Right hindlimb (tissue), 1 donor: ENCODE results near the gene PXDC1.
"Not testable (repeated sequence)": the region's sequence is repeated elsewhere in the genome, so short reads cannot be mapped to it uniquely, and the experiment has no call there.

ENCODE experiments used
- DNase-seq: peaks from one replicate; pipeline ENCODE4 v3.0.0-alpha.2; 2018

Gene PXDC1

GRCh38 chr6:3762359-3762758 is 10.8 kb upstream of the PXDC1 start:
- no peak for DNase-seq

GRCh38 chr6:3761989-3762270 is 10.4 kb upstream of the PXDC1 start:
- no peak for DNase-seq

GRCh38 chr6:3759646-3760232 is 8.2 kb upstream of the PXDC1 start:
- no peak for DNase-seq

GRCh38 chr6:3758842-3759144 is 7.3 kb upstream of the PXDC1 start:
- no peak for DNase-seq

- not testable (repeated sequence) for DNase-seq
Measured at GRCh38 chr6:3757998-3758841, 6.7 kb upstream of the PXDC1 start.

- DNase-seq: no peak
Measured at GRCh38 chr6:3757241-3757641, 5.7 kb upstream of the PXDC1 start.

GRCh38 chr6:3756546-3756945 is 5.0 kb upstream of the PXDC1 start:
- DNase-seq: no peak

- no peak for DNase-seq
Measured at GRCh38 chr6:3755637-3756545, 4.4 kb upstream of the PXDC1 start.

GRCh38 chr6:3754776-3755175 is 3.3 kb upstream of the PXDC1 start:
- DNase-seq: no peak

GRCh38 chr6:3754032-3754725 is 2.7 kb upstream of the PXDC1 start:
- not testable (repeated sequence) for DNase-seq

GRCh38 chr6:3753228-3753835 is 1.8 kb upstream of the PXDC1 start:
- no peak for DNase-seq

GRCh38 chr6:3752531-3753227 is 1.2 kb upstream of the PXDC1 start:
- DNase-seq: no peak

GRCh38 chr6:3751730-3752530 is 417 bp upstream of the PXDC1 start:
- DNase-seq: peak; percentile 94

GRCh38 chr6:3750317-3751076 is 1.0 kb downstream of the PXDC1 start:
- peak; percentile 89 for DNase-seq

- DNase-seq: no peak
Measured at GRCh38 chr6:3749977-3750316, 1.6 kb downstream of the PXDC1 start.

- no peak for DNase-seq
Measured at GRCh38 chr6:3749067-3749841, 2.3 kb downstream of the PXDC1 start.

GRCh38 chr6:3748208-3749066 is 3.1 kb downstream of the PXDC1 start:
- peak; percentile 78 for DNase-seq

GRCh38 chr6:3747100-3747737 is 4.3 kb downstream of the PXDC1 start:
- DNase-seq: no peak
